Type B pancreatic cell (in vitro differentiated cells): ENCODE data around the gene ADPRH. TPM values are rescaled to one million over a fixed set of nuclear protein-coding genes. Genes with fewer than 3 reads are reported as not detected.

Experiments used
- DNase-seq: peaks from one replicate; pipeline ENCODE4 v3.0.0; 2021; ENCODE audit warnings: mixed read lengths; ENCODE audit not compliant: unreplicated experiment; ENCODE audit errors: extremely low spot score
- H3K27ac Mint-ChIP-seq: 2 replicates; pipeline ENCODE4 v1.8.0; 2021; ENCODE audit warnings: mild to moderate bottlenecking, mixed read lengths
- H3K27me3 Mint-ChIP-seq: 2 replicates; pipeline ENCODE4 v1.8.0; 2021; ENCODE audit warnings: mixed read lengths
- H3K36me3 Mint-ChIP-seq: 2 replicates; pipeline ENCODE4 v1.8.0; 2021; ENCODE audit warnings: mixed read lengths
- H3K4me1 Mint-ChIP-seq: one replicate; pipeline ENCODE4 v1.8.0; 2021; ENCODE audit warnings: mixed read lengths; ENCODE audit not compliant: unreplicated experiment
- H3K4me3 Mint-ChIP-seq: 2 replicates; pipeline ENCODE4 v1.8.0; 2021; ENCODE audit warnings: mild to moderate bottlenecking, mixed read lengths
- H3K9me3 Mint-ChIP-seq: 2 replicates; pipeline ENCODE4 v1.8.0; 2021; ENCODE audit warnings: mixed read lengths
- total RNA-seq: library from RNA; stranded (reverse); gene quantifications from 2 replicates; pipeline ENCODE4 v1.2.1, GENCODE V29; 2021; ENCODE audit warnings: low replicate concordance
- TF ChIP-seq, protein P1 (sequence below): fragments of 200-600 bp; sonication (generic); conservative IDR thresholded peaks from 2 replicates; pipeline ENCODE4 v1.5.0; 2021; ENCODE audit warnings: antibody characterized with exemption, mild to moderate bottlenecking

Gene ADPRH
- total RNA-seq, 1 donor from 2014 or later, result 2.9 TPM

DNA sequence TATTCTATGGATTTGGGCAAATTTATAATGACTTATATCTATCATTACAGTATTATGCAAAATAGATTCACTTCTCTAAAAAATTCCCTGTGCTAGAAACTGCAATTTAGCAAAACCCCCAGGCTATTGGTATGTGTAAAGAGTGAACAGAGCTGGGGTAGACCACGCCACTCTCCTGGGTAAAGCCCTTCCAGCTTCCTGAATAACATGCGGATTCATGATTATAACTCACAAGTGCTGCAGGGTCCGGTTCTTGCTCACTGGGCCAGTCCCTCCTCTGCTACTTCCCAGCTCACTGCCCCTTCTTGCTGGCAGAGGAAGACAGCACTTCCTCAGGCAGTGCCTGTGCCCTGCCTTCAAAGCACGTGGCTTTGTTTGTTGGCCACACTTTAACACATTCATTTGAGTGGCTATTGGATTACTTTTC, 24.0 kb upstream of the ADPRH start:
- Mint-ChIP-seq H3K27me3 (peaks cover 6% of the 10 kb centered on the region), H3K4me3 (no peak overlapping the region), H3K9me3 (no peaks in the 10 kb centered on the region), H3K27ac (no peak overlapping the region), H3K4me1 (no peaks in the 10 kb centered on the region), H3K36me3 (no peaks in the 10 kb centered on the region)
- DNase-seq, result no peak
- TF ChIP-seq, protein P1, sequence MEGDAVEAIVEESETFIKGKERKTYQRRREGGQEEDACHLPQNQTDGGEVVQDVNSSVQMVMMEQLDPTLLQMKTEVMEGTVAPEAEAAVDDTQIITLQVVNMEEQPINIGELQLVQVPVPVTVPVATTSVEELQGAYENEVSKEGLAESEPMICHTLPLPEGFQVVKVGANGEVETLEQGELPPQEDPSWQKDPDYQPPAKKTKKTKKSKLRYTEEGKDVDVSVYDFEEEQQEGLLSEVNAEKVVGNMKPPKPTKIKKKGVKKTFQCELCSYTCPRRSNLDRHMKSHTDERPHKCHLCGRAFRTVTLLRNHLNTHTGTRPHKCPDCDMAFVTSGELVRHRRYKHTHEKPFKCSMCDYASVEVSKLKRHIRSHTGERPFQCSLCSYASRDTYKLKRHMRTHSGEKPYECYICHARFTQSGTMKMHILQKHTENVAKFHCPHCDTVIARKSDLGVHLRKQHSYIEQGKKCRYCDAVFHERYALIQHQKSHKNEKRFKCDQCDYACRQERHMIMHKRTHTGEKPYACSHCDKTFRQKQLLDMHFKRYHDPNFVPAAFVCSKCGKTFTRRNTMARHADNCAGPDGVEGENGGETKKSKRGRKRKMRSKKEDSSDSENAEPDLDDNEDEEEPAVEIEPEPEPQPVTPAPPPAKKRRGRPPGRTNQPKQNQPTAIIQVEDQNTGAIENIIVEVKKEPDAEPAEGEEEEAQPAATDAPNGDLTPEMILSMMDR, result no peak

DNA sequence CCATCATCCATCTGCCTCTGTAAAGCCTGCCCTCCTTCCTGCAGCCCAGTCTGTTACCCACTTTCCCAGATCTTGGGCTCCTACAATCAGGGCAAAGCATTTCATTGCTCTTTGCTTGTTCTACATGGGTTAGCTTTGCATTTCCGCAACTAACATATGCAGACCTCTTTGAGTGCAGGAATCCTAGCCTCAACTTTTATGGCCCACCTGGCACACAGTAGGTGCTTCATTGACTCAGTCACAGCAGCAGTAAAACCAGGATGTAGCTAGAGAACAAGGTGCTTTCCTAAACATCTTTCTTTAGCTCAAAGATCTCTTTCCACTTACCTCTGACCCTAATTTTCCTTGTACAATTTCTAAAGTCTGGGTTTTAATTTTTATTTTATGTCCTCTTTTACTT, 23.4 kb upstream of the ADPRH start:
- H3K36me3 Mint-ChIP-seq, result no peaks in the 10 kb centered on the region
- H3K27me3 Mint-ChIP-seq, result peaks cover 6% of the 10 kb centered on the region
- H3K9me3 Mint-ChIP-seq, result no peaks in the 10 kb centered on the region
- no peak overlapping the region for H3K27ac Mint-ChIP-seq
- no peak overlapping the region for H3K4me3 Mint-ChIP-seq
- DNase-seq, result no peak
- TF ChIP-seq, protein P1, result no peak
- no peaks in the 10 kb centered on the region for H3K4me1 Mint-ChIP-seq

DNA sequence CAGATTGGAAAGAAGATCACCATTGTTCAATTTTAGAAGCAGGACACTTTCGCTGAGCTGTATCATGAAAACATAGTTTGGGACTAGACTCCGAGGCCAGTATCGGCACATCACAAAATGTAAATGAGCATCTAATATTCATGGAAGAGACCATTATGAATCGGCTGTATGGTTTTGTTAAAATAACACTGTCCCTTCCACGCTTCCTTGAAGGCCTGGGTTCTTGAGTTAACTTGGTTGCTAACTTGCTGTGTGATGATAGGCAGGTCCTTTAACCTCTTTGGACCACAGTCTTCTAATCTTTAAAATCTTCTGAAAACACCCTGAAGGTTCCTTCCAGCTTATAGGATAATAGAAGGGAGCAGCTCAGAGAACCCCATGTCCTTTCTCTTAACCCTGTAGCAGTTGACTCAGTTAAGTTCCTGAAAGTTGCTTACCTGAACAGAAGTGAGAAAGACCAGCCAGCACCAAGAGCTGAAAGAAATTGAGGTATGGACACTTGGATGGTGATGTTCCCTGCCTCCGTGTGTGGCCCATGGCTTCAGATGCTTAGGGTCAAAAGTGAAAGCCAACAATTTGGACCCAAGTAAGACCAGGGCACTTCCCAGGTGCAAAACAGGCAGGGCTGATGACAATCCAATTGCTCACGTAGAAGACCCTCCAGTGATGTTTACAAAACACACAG, 22.0 kb upstream of the ADPRH start:
- no peaks in the 10 kb centered on the region for H3K36me3 Mint-ChIP-seq
- H3K27me3 Mint-ChIP-seq, result peaks cover 6% of the 10 kb centered on the region
- H3K9me3 Mint-ChIP-seq, result no peaks in the 10 kb centered on the region
- no peak for DNase-seq
- TF ChIP-seq, protein P1, result no peak
- no peaks in the 10 kb centered on the region for H3K4me1 Mint-ChIP-seq
- no peak overlapping the region for H3K4me3 Mint-ChIP-seq
- H3K27ac Mint-ChIP-seq, result no peak overlapping the region

DNA sequence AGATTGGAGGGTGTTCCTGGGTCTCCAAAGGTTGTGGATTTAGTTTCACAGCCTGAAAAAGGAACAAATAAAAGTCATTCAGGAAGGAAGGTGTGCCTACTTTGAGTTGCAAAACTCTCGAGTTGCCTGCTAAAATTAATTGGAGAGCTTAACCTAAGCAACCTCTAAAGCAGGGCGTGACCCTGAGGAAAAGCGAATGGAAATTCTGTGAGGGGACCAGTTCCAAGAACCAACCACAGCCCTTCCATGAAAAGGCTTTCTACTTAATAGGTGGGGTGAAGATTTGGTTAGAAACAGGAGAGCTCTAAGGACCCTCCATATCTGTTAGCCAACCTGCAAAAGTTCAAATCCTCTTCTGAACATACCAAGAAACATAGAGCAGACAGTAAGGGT, 21.4 kb upstream of the ADPRH start:
- Mint-ChIP-seq H3K27ac (no peak overlapping the region), H3K36me3 (no peaks in the 10 kb centered on the region), H3K27me3 (peaks cover 6% of the 10 kb centered on the region), H3K9me3 (no peaks in the 10 kb centered on the region), H3K4me3 (no peak overlapping the region), H3K4me1 (no peaks in the 10 kb centered on the region)
- DNase-seq, result no peak
- TF ChIP-seq, protein P1, result no peak

DNA sequence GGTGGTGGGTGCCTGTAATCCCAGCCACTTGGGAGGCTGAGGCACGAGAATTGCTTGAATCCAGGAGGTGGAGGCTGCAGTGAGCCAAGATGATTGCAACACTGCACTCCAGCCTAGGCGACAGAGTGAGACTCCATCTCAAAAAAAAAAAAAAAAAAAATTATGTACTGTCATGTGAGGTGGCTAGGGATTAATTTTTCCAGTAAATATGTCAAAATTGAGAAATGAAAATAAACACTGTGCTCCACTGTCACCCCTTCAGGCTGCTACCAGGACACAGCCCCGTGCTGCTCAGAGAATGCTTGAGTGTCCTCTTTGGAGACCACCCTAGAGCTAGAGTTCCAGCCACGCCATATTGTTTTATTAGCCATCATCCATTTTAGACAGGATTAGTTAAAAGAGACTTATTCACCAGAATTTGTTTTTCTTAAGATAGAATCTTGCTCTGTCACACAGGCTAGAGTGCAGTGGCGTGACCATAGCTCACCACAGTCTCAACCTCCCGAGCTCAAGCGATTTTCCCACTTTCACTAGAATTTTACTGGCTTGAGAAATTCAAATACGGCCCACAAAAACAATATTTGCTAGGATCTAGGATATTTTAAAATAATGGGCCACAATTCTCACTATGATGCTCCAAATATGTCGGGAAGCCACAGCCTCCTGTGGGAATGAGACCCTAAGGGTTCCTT, 20.5 kb upstream of the ADPRH start:
- TF ChIP-seq, protein P1, result no peak

More for the DNA sequence above, 20.5 kb upstream of the ADPRH start:
- no peaks in the 10 kb centered on the region for H3K36me3 Mint-ChIP-seq
- H3K9me3 Mint-ChIP-seq, result no peaks in the 10 kb centered on the region
- H3K27ac Mint-ChIP-seq, result no peak overlapping the region
- H3K27me3 Mint-ChIP-seq, result peaks cover 5% of the 10 kb centered on the region
- H3K4me3 Mint-ChIP-seq, result no peak overlapping the region
- H3K4me1 Mint-ChIP-seq, result no peaks in the 10 kb centered on the region
- DNase-seq, result no peak
